Ramos (cell line): Measurements from ENCODE around the gene GRB10.
"Not testable (repeated sequence)": the region's sequence is repeated elsewhere in the genome, so short reads cannot be mapped to it uniquely, and the experiment has no call there.

Experiments used
- in situ Hi-C: fragments of 300-500 bp; cut with MboI; formaldehyde crosslinking; loops from one replicate; pipeline ENCODE4 v1.14.3; 2022; ENCODE audit warnings: low sequenced_read_pairs; ENCODE audit not compliant: unreplicated experiment

GRB10 gene

GRCh38 chr7:50781381-50782293, 1.1 kb downstream of the GRB10 start:
- in situ Hi-C loops: no loop called here

GRCh38 chr7:50780436-50780835, 2.3 kb downstream of the GRB10 start:
- in situ Hi-C loops: no loop called here

- in situ Hi-C loops: no loop called here
These were observed 3.3 kb downstream of the GRB10 start for GRCh38 chr7:50779427-50779826.

DNA sequence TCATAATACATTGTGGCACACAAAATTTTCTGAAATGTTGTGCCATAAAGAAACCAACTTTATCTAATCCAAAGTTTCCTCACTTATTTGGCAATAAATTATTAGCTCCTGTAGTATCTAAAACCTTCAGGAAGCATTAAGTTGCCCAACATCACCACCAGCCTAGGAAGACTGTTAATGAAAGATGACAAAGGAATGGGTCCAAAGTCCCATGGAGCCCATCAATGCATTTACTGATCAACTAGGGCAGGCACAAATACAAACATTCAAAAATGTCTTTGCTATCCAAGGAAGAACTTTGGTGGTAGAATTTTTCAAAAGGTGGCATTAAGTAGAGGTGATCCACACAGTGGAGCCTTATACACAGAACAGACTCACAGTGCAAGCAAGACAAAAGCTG, 4.5 kb downstream of the GRB10 start:
- in situ Hi-C loops: no loop called here

DNA sequence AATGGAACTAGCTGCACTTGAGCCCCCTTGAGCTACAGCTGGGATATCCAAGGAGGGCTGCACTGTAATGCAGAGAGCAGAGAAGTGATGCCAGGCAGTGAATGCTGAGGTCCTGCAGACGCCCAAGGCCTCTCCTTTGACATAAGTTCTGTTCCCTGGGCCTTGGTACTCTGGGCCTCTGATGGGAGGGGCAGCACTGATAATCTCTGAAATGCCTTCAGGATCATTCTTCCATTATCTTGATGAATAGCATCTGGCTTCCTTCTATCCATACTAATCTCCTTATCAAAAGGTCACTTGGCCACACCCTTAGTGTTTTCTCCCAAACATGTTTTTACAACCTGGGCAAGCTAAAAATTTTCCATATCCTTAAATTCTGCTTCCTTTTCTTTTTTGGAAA, 6.9 kb downstream of the GRB10 start:
- in situ Hi-C loops: no loop called here

DNA sequence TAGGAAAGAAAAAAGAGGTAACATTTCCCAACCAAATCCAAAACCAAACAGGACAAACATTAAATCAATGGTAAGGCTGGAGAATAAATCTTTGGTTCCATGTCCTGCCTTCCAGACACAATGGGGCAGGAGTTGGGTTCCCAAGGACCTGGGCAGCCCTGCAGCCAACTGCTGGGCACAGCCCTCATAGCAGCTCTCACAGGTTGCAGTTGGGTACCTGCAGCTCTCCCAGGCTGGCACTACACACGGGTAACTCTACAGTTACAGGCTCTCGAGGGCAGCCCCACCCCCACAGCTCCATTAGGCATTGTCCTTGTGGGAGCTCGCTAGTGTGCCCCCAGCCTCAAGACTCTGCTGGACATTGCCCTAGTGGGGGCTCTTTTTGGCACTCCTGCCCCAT, 7.5 kb downstream of the GRB10 start:
- in situ Hi-C loops: no loop called here

DNA sequence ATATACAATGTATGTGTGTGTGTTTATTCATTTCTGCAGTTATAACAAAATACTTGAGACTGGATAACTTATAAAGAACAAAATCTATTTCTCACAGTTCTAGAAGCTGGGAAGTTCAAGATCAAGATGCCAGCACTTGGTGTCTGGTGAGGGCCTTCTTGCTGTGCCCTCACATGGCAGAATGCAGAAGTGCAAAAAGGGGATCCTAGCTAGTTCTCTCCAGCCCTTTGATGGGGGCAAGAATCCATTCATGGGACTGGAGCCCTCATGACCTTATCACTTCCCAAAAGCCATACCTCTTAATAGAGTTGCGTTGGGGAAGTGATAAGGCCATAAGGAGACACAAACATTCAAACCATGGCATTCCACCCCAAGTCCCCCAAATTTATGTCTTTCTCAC, 8.4 kb downstream of the GRB10 start:
- in situ Hi-C loops: no loop called here

GRCh38 chr7:50773071-50773470, 9.6 kb downstream of the GRB10 start:
- in situ Hi-C loops: not testable (repeated sequence)

- in situ Hi-C loops: no loop called here
These were observed 11.3 kb downstream of the GRB10 start for GRCh38 chr7:50771120-50772002.

- in situ Hi-C loops: no loop called here
These were observed 13.9 kb downstream of the GRB10 start for GRCh38 chr7:50768485-50769474.

DNA sequence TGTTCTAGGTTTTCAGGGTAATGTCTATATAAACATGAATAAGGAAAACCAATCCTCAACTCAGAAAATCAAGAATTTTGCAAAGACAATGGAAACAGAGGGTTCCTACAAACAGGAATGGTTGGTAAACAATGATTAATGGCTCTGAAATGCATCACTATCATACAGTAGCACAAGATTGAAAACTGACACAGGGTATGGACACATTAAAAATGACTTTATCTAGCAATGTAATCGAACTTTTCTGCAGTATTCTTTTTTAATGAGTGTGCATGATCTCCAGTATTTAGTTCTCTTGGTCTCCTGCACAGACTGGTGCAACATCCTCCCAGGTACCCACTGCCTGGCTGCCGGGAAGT, 15.9 kb downstream of the GRB10 start:
- in situ Hi-C loops: no loop called here

- in situ Hi-C loops: no loop called here
These were observed 16.4 kb downstream of the GRB10 start for GRCh38 chr7:50766106-50766848.

GRCh38 chr7:50762337-50762736, 20.4 kb downstream of the GRB10 start:
- in situ Hi-C loops: no loop called here

GRCh38 chr7:50761713-50762112, 21.0 kb downstream of the GRB10 start:
- in situ Hi-C loops: no loop called here

DNA sequence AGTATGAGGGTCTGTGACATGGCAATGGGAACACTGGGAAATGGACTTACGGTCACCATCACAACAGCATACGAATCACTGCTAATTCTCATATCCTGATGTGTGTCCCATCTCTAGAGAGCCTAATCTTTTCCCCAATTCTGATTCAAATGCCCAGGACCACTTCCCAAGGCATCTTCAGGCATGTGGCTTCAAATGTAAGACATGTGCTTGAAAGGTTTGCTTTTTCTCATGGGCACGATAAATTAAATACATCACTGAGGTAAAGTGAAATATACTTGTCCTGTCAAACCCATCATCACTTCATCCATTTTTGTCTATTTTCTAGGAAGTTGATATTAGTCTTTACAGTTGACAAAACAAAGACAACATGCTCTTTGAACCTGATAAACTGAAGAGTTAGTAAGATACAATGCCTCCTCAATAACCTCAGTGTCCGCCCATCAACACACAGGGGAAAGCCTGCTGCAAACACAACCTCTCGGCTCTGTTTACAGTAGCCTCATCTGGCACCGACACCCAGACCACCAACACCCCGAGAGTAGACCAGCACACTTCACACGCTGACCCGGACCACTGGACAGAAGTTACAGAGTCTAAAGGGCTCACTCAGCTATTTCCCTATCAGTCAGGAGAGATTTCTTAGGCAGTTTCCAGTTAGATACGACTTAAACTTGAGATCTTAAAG, 24.8 kb downstream of the GRB10 start:
- in situ Hi-C loops: no loop called here

GRCh38 chr7:50756180-50756579, 26.5 kb downstream of the GRB10 start:
- in situ Hi-C loops: no loop called here

- in situ Hi-C loops: no loop called here
These were observed 28.0 kb downstream of the GRB10 start for GRCh38 chr7:50754684-50755083.

- in situ Hi-C loops: no loop called here
These were observed 28.5 kb downstream of the GRB10 start for GRCh38 chr7:50754241-50754640.

DNA sequence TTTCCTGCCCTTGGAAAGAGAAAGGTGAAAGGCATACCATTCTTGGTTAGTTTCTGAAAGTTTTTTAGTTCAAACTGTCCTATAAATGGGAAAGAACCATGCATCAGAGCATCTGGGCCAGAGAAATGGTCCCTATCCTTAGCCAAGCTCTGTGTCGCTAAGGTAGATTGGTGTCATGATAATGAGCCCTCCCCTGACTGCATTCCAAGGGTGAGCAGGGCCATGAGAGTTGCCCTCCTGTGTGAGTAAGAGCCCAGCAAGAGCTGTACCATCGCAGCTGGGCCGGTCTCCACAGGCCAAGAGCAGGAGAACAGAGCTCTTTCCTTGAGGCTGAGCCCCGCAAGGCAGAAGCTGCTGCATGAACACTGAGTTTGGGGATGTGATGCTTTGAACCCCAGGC, 30.3 kb downstream of the GRB10 start:
- in situ Hi-C loops: no loop called here
